Hepatocyte (in vitro differentiated cells): ENCODE results near the gene SLX1A.

Source experiments
- CTCF ChIP-seq: fragments of 200-600 bp; sonication (generic); IDR thresholded peaks from 2 replicates; pipeline ENCODE4 v1.5.1; 2016; ENCODE audit warnings: antibody characterized with exemption, mild to moderate bottlenecking; ENCODE audit not compliant: poor library complexity
- EZH2phosphoT487 ChIP-seq: fragments of 200-600 bp; sonication (generic); IDR thresholded peaks from one replicate; pipeline ENCODE4 v1.6.1; 2018; ENCODE audit warnings: antibody characterized with exemption, mild to moderate bottlenecking, low read depth, moderate library complexity; ENCODE audit not compliant: unreplicated experiment, severe bottlenecking

GRCh38 chr16:30186444-30186781 lies 7.3 kb upstream of the SLX1A start:
- TF ChIP-seq CTCF = no peak
- TF ChIP-seq EZH2phosphoT487 = no peak
